Activated CD4-positive, alpha-beta T cell treated with anti-CD3 and anti-CD28 coated beads for 36 hours (primary cell): ENCODE measurements around the gene RASSF3. TPM values are rescaled to one million over a fixed set of nuclear protein-coding genes. Genes with fewer than 3 reads are reported as not detected.
"Not testable (repeated sequence)": the region's sequence is repeated elsewhere in the genome, so short reads cannot be mapped to it uniquely, and the experiment has no call there.

Source experiments
- ATAC-seq: fragments of 200-7000 bp; cut with Tn5 transposase; one replicate; pipeline ENCODE4 v1.10.0; 2021; ENCODE audit warnings: mild to moderate bottlenecking, moderate library complexity
- CTCF ChIA-PET: fragments of 350-600 bp; sonication (Branson Sonifier 250); formaldehyde crosslinking; loops from one replicate; lab custom pipeline; 2021; ENCODE audit warnings: antibody characterized with exemption; lab: Charles Lee
- POLR2A ChIA-PET: fragments of 350-600 bp; sonication (Branson Sonifier 250); formaldehyde crosslinking; loops from one replicate; lab custom pipeline; 2021; ENCODE audit warnings: antibody characterized with exemption, inconsistent platforms; lab: Charles Lee
- DNase-seq: peaks from one replicate; pipeline ENCODE4 v3.0.0-alpha.2; 2020
- H3K27ac Mint-ChIP-seq: one replicate; pipeline ENCODE4 v1.8.0; 2021; ENCODE audit warnings: mixed read lengths
- H3K27me3 Mint-ChIP-seq: one replicate; pipeline ENCODE4 v1.8.0; 2021; ENCODE audit warnings: mixed read lengths
- H3K36me3 Mint-ChIP-seq: one replicate; pipeline ENCODE4 v1.8.0; 2021; ENCODE audit warnings: low read depth, mixed read lengths
- H3K4me1 Mint-ChIP-seq: one replicate; pipeline ENCODE4 v1.8.0; 2021; ENCODE audit warnings: mixed read lengths
- H3K4me3 Mint-ChIP-seq: one replicate; pipeline ENCODE4 v1.8.0; 2021; ENCODE audit warnings: mild to moderate bottlenecking, moderate library complexity, mixed read lengths
- H3K9me3 Mint-ChIP-seq: one replicate; pipeline ENCODE4 v1.8.0; 2021; ENCODE audit warnings: low read depth, mixed read lengths
- intact Hi-C, 2 experiments: fragments of 100-400 bp; cut with DNase I in 1 of 2; cut with micrococcal nuclease in 1 of 2; formaldehyde crosslinking; loops; one replicate each; pipeline versions ENCODE4 v1.14.2 to v1.15.1; 2022 to 2024; cut with DNase I, micrococcal nuclease
- total RNA-seq, 2 experiments: library from RNA; stranded (reverse); gene quantifications; one replicate each; pipeline ENCODE4 v1.2.3, GENCODE V29; 2021

RASSF3 gene
- total RNA-seq, 2 experiments from 2014 or later: 38.0 to 39.0 TPM

DNA sequence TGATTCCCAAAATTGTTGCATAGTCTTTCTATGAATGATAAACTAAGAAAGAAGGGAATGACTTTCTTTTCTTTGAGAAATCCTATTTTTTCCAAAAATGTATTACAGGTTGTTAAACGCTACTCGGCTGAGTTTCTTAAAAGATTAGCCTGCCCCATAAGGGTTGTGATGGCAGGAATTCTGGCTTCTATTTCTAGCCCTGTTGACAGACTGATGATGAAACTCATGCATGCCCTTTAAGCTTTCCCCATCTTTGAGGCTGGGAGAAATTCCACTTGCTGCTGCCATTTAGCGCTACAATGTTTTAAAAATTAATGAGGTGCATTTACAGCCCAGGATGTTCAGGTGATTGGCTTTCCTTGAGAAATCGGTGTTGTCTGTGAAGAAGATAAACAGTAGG, 33.2 kb upstream of the RASSF3 start:
- no peak overlapping the region for H3K4me3 Mint-ChIP-seq
- intact Hi-C loops: no loop called here
- ChIA-PET POLR2A (no interaction called here), CTCF (interaction anchor here (1.1 kb wide), 1 partner anchor 28 kb away, joined by 3 read pairs; no protein-coding TSS in a partner anchor)
- no peaks in the 10 kb centered on the region for H3K36me3 Mint-ChIP-seq
- H3K27ac Mint-ChIP-seq: no peak overlapping the region
- ATAC-seq: no peak
- no peak for DNase-seq
- no peaks in the 10 kb centered on the region for H3K27me3 Mint-ChIP-seq
- no peaks in the 10 kb centered on the region for H3K4me1 Mint-ChIP-seq
- no peaks in the 10 kb centered on the region for H3K9me3 Mint-ChIP-seq

DNA sequence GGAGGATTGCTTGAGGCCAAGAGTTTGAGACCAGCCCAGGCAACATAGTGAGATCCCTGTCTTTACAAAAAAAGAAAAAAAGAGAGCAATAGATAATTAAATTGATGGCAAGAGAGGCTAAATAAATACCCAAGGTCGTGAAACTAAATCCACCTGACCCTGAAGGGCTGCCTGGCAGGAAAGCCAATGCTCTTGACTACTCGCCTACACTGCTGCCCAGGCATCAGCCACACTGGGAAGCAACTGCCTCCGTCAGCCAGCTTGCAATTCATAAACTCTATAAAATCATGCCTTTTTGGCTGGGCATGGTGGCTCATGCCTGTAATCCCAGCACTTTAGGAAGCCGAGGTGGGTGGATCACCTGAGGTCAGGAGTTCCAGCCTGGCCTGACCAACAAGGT, 31.7 kb upstream of the RASSF3 start:
- no peak for ATAC-seq
- POLR2A ChIA-PET: no interaction called here

DNA sequence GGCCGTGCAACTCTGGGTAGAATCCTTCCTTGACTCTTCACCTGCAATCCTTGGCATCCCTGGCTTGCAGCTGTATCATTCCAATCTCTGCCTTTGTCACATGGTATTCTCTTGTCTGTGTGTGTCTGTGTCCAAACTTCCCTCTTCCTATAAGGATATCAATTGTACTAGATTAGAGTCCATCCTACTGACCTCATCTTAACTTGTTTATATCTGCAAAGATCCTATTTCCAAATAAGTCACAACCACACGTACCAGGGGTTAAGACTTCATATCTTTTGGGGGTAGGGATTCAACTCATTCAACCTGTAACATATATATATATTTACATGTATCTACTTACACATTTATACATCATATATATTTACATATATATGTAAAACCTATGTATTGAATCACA, 29.6 kb upstream of the RASSF3 start:
- intact Hi-C loops: no loop called here
- ChIA-PET CTCF (interaction anchor here (0.7 to 4.7 kb wide), 2 partner anchors 10 to 129 kb away, joined by 7 to 25 read pairs; no protein-coding TSS in a partner anchor), POLR2A (no interaction called here)
- Mint-ChIP-seq H3K27me3 (no peaks in the 10 kb centered on the region), H3K9me3 (no peaks in the 10 kb centered on the region), H3K4me1 (peaks cover 27% of the 10 kb centered on the region), H3K36me3 (no peaks in the 10 kb centered on the region), H3K4me3 (no peak overlapping the region), H3K27ac (no peak overlapping the region)
- ATAC-seq (no peak), DNase-seq (no peak)

More for the DNA sequence above, 31.7 kb upstream of the RASSF3 start:
- Mint-ChIP-seq H3K9me3 (no peaks in the 10 kb centered on the region), H3K27me3 (no peaks in the 10 kb centered on the region), H3K36me3 (no peaks in the 10 kb centered on the region), H3K27ac (no peak overlapping the region), H3K4me1 (peaks cover 13% of the 10 kb centered on the region), H3K4me3 (no peak overlapping the region)
- CTCF ChIA-PET: no interaction called here
- intact Hi-C loops: no loop called here
- DNase-seq: no peak

DNA sequence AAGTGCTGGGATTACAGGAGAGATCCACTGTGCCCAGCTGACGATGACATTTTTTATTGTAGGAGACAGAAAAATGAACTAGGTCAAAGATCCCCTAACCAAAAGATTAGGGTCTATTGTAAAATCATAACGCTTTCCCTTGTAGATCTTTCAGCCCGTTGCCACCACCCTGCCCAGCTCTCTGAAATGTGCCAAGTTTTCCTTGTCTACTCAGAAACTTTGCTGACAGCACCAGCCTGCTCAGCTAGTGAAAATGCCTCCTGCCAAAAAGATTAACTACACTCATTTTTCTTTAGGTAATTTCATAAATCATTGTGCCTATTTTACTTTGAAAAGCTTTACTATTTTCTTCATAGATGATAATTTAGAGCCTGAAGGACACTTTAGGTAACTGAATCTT, 28.2 kb upstream of the RASSF3 start:
- ChIA-PET POLR2A (no interaction called here), CTCF (interaction anchor here (0.7 to 4.7 kb wide), 6 partner anchors 11 to 627 kb away, joined by 3 to 25 read pairs (median 3); no protein-coding TSS in a partner anchor)
- H3K27ac Mint-ChIP-seq: no peak overlapping the region
- peaks cover 27% of the 10 kb centered on the region for H3K4me1 Mint-ChIP-seq
- no peaks in the 10 kb centered on the region for H3K9me3 Mint-ChIP-seq
- no peak for ATAC-seq
- intact Hi-C loops: no loop called here
- no peak overlapping the region for H3K4me3 Mint-ChIP-seq
- no peaks in the 10 kb centered on the region for H3K27me3 Mint-ChIP-seq
- DNase-seq: no peak
- H3K36me3 Mint-ChIP-seq: no peaks in the 10 kb centered on the region

DNA sequence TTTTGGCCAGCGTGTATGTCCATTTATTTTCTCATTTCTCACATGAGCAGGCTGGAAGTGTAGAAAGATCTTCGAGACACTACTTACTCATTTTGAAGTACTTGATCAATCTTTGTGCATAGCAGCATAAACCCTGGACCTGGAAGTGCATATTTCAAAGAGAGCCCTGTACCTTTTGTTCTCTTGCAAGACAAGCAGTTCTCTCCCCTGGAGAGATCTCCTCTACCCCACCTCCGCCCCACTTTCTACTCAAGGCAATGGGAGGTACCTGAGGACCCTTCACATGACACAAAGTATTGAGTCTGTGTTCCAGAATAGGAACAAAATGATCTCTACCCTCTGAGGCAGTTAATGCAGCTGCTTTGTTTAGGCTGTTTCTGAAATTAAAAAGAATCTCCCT, 27.4 kb upstream of the RASSF3 start:
- H3K9me3 Mint-ChIP-seq: no peaks in the 10 kb centered on the region
- no peaks in the 10 kb centered on the region for H3K27me3 Mint-ChIP-seq
- H3K4me1 Mint-ChIP-seq: peaks cover 27% of the 10 kb centered on the region
- peak overlapping the region; percentile 15 for H3K27ac Mint-ChIP-seq
- no peak for DNase-seq
- intact Hi-C loops: no loop called here
- no peaks in the 10 kb centered on the region for H3K36me3 Mint-ChIP-seq
- ATAC-seq: no peak
- ChIA-PET CTCF (interaction anchor here (0.6 to 4.7 kb wide), 7 partner anchors 12 to 626 kb away, joined by 3 to 25 read pairs (median 3); no protein-coding TSS in a partner anchor), POLR2A (no interaction called here)
- H3K4me3 Mint-ChIP-seq: no peak overlapping the region

DNA sequence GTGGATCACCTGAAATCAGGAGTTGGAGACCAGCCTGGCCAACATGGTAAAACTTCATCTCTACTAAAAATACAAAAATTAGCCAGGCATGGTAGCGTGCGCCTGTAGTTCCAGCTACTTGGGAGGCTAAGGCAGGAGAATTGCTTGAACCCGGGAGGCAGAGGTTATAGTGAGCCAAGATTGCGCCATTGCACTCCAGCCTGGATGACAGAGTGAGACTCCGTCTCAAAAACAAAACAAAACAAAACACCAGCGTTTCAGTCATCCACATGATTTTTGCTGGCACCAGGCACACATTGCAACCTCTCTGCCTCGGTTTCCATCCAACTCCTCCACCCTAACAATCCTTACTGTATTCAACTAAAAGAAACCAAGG, 26.9 kb upstream of the RASSF3 start:
- Mint-ChIP-seq H3K27ac (peak overlapping the region; percentile 85), H3K4me1 (peaks cover 27% of the 10 kb centered on the region), H3K4me3 (peak overlapping the region; percentile 53)
- ATAC-seq, H3K36me3 Mint-ChIP-seq, DNase-seq, H3K27me3 Mint-ChIP-seq, H3K9me3 Mint-ChIP-seq, intact Hi-C loops: not testable (repeated sequence)
- ChIA-PET CTCF (interaction anchor here (0.7 to 4.7 kb wide), 8 partner anchors 13 to 1035 kb away, joined by 3 to 25 read pairs (median 4); no protein-coding TSS in a partner anchor), POLR2A (interaction anchor here (0.8 kb wide), 2 partner anchors 11 to 106 kb away, joined by 3 to 4 read pairs; no protein-coding TSS in a partner anchor)

DNA sequence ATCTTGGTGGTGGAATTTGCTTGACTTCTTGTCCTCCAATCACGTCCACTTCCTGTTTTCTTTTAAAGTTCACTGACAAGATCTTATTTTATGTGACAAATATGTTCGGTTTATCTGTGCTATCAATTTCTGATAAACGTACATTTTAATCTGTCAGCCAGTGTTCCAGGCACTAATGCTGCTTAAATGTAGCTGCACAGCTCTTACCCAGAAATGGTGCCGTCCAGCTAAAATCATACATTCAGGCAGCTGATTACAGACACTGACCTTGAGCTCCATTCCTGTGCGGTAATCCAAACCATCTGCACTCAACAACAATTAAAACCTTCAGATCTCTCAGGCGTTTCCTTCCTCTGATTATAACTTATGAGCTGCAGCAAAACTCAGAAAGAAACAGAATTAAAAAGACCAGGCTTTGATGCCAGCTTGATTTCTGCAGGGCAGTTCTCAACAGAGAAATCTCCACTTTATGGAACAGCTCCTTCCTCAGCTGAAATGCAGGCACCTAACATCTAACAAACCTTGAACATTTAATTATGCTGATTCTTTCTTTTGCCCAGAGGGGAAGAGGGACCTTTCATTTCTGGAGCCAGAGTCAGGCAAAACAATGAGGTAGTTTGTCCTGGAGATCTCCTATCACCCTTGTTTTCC, 26.4 kb upstream of the RASSF3 start:
- H3K4me1 Mint-ChIP-seq: peaks cover 27% of the 10 kb centered on the region
- H3K9me3 Mint-ChIP-seq: no peaks in the 10 kb centered on the region
- no peaks in the 10 kb centered on the region for H3K36me3 Mint-ChIP-seq
- intact Hi-C loops: no loop called here
- H3K27ac Mint-ChIP-seq: peak overlapping the region; percentile 85
- CTCF ChIA-PET: interaction anchor here (0.6 to 4.7 kb wide), 9 partner anchors 13 to 1034 kb away, joined by 3 to 25 read pairs (median 4); no protein-coding TSS in a partner anchor
- DNase-seq (no peak), ATAC-seq (peak; percentile 39)
- H3K27me3 Mint-ChIP-seq: no peaks in the 10 kb centered on the region
- POLR2A ChIA-PET: interaction anchor here (0.8 kb wide), 2 partner anchors 12 to 105 kb away, joined by 3 to 4 read pairs; no protein-coding TSS in a partner anchor
- H3K4me3 Mint-ChIP-seq: peak overlapping the region; percentile 53

DNA sequence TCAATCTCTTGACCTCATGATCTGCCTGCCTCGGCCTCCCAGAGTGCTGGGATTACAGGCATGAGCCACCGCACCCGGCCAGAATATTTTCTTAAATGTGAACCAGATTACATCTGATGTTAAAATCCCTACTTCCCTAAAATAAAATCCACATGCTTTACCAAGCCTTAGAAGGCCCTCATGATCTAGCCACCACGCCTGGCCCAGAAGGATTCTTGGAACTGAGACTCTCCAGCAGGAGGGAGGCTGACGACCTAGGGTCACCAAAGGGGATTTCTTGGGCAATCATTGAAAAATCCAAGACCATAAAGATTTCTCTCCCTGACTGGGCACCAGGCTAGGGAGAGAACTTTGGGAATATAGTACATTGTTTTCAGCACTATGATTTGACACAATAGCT, 25.2 kb upstream of the RASSF3 start:
- intact Hi-C loops: no loop called here
- Mint-ChIP-seq H3K9me3 (no peaks in the 10 kb centered on the region), H3K27me3 (no peaks in the 10 kb centered on the region), H3K27ac (no peak overlapping the region), H3K36me3 (no peaks in the 10 kb centered on the region), H3K4me3 (no peak overlapping the region), H3K4me1 (peaks cover 27% of the 10 kb centered on the region)
- ChIA-PET POLR2A (no interaction called here), CTCF (interaction anchor here (0.6 to 1.9 kb wide), 3 partner anchors 104 to 135 kb away, joined by 3 to 5 read pairs (median 4); no protein-coding TSS in a partner anchor)
- ATAC-seq (no peak), DNase-seq (no peak)

DNA sequence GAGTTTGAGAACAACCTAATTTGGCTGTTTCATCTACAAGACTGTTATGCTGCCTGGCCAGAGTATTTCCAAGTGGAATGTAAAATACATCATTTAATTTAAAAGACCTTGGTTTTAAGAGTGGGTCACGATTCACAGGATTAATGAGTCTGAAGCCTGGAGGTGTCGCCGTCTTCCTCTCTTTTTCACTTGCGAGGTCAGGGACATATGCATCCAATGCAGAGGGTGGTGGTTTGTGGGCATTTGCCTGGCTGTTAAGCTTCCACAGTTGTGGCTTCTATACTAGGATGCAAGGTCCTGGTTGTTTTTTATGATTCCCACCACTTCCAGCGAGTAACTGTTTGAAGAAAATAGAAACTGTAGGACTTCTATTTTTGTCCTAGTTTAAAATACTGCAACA, 22.8 kb upstream of the RASSF3 start:
- Mint-ChIP-seq H3K27me3 (no peaks in the 10 kb centered on the region), H3K4me1 (peaks cover 25% of the 10 kb centered on the region), H3K36me3 (no peaks in the 10 kb centered on the region), H3K9me3 (no peaks in the 10 kb centered on the region), H3K4me3 (no peak overlapping the region), H3K27ac (no peak overlapping the region)
- ATAC-seq (no peak), DNase-seq (no peak)
- POLR2A ChIA-PET: no interaction called here
- CTCF ChIA-PET: interaction anchor here (0.7 to 2.3 kb wide), 3 partner anchors 16 to 110 kb away, joined by 3 to 8 read pairs (median 3); no protein-coding TSS in a partner anchor
- intact Hi-C loops: no loop called here

DNA sequence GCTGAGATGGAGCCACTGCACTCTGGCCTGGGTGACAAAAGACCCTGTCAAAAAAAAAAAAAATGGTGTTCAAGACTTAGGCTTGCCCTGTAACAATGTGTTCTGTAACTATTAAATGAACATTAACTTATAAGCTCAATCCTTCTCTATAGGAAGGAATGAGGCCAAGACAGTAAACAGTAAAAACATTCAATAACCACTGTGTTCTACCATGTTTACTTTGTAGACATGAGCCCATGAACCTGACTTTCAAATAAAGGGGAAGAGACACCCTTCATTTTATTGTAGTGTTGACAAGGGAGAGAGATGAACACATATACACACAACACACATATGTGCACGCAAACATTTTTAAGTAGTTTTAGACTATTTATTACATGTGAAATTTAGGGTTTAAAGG, 20.1 kb upstream of the RASSF3 start:
- Mint-ChIP-seq H3K4me1 (peaks cover 5% of the 10 kb centered on the region), H3K36me3 (no peaks in the 10 kb centered on the region), H3K27me3 (no peaks in the 10 kb centered on the region), H3K27ac (no peak overlapping the region), H3K9me3 (no peaks in the 10 kb centered on the region), H3K4me3 (no peak overlapping the region)
- ChIA-PET CTCF (interaction anchor here (0.6 to 1.9 kb wide), 6 partner anchors 9 to 108 kb away, joined by 3 to 6 read pairs (median 4); no protein-coding TSS in a partner anchor), POLR2A (no interaction called here)
- DNase-seq: no peak
- no peak for ATAC-seq
- intact Hi-C loops: no loop called here

DNA sequence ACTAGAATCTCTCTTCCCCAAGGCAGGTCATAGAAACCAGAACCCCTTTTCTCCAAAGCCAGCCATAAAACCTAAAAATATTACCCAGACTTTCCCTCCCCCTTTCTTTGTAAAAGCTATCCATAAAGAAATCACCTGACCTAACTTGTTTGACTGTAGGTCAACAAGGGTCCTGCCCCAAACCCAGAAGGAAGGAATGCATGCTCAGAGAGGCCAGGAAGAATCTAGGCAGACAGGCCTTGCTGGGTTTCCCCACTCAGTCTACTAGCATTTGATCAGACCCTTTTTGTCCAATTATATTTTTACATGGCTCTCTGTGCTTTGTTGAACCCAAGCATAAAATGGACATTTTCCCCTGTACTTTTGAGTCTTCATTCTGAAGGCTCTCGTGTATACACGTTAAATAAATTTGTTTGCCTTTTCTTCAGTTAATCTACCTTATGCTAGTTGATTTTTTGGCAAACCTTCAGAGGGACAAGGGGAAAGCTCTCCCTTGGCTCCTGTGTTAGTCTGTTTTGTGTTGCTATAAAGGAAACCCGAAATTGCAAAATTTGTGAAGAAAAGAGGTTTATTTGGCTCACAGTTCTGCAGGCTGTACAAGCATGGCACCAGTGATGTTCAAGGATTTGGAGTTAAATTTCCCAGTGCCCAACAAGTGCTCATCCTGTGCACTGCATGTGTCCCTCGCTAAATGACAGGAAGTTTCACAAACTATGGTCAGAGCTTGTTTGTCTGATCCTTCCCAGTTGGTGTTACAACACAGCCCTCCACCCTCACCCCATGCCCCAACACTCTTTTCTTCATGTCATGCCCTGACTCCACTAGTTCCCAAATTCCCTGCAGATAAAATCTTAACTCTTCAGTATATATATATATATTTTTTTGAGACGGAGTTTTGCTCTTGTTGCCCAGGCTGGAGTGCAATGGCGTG, 14.2 kb upstream of the RASSF3 start:
- Mint-ChIP-seq H3K27me3 (no peaks in the 10 kb centered on the region), H3K4me1 (peaks cover 39% of the 10 kb centered on the region), H3K9me3 (no peaks in the 10 kb centered on the region), H3K4me3 (no peak overlapping the region), H3K36me3 (no peaks in the 10 kb centered on the region), H3K27ac (peak overlapping the region; percentile 4)
- ATAC-seq: no peak
- ChIA-PET POLR2A (interaction anchor here (0.6 kb wide), 1 partner anchor 16 kb away, joined by 3 read pairs; no protein-coding TSS in a partner anchor), CTCF (interaction anchor here (0.9 kb wide), 1 partner anchor 20 kb away, joined by 3 read pairs; no protein-coding TSS in a partner anchor)
- intact Hi-C loops: loop anchor here in 1 of 2 experiments (5.0 kb wide), 1 partner anchor 204 kb away; the partner anchor contains the start of gene C12orf56
- DNase-seq: no peak
